SK-N-SH (cell line): ENCODE data around the gene NEK10.

Source experiments
- ELF1 ChIP-seq: IDR thresholded peaks from 2 replicates; pipeline ENCODE4 v1.4.0; 2012
- EP300 ChIP-seq, 2 experiments: IDR thresholded peaks; 2 replicates each; pipeline versions ENCODE4 v1.4.0 to v1.6.1; 2012; ENCODE audit warnings: borderline replicate concordance in 1 of 2, low read depth in 1 of 2, low read length in 1 of 2
- GABPA ChIP-seq: IDR thresholded peaks from 2 replicates; pipeline ENCODE4 v1.4.0; 2012; ENCODE audit warnings: low read depth, mild to moderate bottlenecking
- JUND ChIP-seq: IDR thresholded peaks from 2 replicates; pipeline ENCODE4 v1.4.0; 2012
- TF ChIP-seq, protein P1 (sequence below): IDR thresholded peaks from 2 replicates; pipeline ENCODE4 v1.6.1; 2012; ENCODE audit warnings: mild to moderate bottlenecking, low read depth, low read length, moderate library complexity
- TF ChIP-seq, protein P2 (sequence below): fragments of 200-600 bp; sonication (generic); IDR thresholded peaks from 2 replicates; pipeline ENCODE4 v1.6.1; 2017; ENCODE audit warnings: antibody characterized with exemption, mild to moderate bottlenecking, moderate library complexity
- TF ChIP-seq, protein P3 (sequence below): fragments of 150-350 bp; IDR thresholded peaks from 2 replicates; pipeline ENCODE4 v1.6.1; 2017; ENCODE audit warnings: antibody characterized with exemption, low read length, low read depth, borderline replicate concordance
- TF ChIP-seq, protein P4 (sequence below): fragments of 150-350 bp; IDR thresholded peaks from 2 replicates; pipeline ENCODE4 v1.6.1; 2016; ENCODE audit warnings: mild to moderate bottlenecking, low read depth, low read length

DNA sequence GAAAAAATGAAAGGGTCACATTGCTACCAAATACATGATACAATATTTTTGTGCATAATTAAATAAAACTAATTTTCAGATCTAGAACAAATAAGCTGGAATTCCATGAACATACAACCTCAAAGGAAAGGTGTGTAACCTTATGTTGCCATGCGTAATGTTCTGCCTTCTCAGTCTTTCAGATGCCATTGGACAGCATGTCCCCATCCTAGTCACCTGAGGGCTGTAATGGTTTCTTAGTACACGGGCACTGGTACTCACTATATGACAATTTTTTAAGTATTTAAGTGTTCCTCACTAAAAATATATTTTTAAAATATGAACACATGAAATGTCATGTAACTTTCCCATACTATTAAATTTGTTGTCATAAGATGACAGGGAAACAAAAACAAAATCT, 24.1 kb downstream of the NEK10 start:
- TF ChIP-seq, protein P1, sequence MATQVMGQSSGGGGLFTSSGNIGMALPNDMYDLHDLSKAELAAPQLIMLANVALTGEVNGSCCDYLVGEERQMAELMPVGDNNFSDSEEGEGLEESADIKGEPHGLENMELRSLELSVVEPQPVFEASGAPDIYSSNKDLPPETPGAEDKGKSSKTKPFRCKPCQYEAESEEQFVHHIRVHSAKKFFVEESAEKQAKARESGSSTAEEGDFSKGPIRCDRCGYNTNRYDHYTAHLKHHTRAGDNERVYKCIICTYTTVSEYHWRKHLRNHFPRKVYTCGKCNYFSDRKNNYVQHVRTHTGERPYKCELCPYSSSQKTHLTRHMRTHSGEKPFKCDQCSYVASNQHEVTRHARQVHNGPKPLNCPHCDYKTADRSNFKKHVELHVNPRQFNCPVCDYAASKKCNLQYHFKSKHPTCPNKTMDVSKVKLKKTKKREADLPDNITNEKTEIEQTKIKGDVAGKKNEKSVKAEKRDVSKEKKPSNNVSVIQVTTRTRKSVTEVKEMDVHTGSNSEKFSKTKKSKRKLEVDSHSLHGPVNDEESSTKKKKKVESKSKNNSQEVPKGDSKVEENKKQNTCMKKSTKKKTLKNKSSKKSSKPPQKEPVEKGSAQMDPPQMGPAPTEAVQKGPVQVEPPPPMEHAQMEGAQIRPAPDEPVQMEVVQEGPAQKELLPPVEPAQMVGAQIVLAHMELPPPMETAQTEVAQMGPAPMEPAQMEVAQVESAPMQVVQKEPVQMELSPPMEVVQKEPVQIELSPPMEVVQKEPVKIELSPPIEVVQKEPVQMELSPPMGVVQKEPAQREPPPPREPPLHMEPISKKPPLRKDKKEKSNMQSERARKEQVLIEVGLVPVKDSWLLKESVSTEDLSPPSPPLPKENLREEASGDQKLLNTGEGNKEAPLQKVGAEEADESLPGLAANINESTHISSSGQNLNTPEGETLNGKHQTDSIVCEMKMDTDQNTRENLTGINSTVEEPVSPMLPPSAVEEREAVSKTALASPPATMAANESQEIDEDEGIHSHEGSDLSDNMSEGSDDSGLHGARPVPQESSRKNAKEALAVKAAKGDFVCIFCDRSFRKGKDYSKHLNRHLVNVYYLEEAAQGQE: no peak
- TF ChIP-seq, protein P2, sequence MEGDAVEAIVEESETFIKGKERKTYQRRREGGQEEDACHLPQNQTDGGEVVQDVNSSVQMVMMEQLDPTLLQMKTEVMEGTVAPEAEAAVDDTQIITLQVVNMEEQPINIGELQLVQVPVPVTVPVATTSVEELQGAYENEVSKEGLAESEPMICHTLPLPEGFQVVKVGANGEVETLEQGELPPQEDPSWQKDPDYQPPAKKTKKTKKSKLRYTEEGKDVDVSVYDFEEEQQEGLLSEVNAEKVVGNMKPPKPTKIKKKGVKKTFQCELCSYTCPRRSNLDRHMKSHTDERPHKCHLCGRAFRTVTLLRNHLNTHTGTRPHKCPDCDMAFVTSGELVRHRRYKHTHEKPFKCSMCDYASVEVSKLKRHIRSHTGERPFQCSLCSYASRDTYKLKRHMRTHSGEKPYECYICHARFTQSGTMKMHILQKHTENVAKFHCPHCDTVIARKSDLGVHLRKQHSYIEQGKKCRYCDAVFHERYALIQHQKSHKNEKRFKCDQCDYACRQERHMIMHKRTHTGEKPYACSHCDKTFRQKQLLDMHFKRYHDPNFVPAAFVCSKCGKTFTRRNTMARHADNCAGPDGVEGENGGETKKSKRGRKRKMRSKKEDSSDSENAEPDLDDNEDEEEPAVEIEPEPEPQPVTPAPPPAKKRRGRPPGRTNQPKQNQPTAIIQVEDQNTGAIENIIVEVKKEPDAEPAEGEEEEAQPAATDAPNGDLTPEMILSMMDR: no peak
- TF ChIP-seq, protein P3, sequence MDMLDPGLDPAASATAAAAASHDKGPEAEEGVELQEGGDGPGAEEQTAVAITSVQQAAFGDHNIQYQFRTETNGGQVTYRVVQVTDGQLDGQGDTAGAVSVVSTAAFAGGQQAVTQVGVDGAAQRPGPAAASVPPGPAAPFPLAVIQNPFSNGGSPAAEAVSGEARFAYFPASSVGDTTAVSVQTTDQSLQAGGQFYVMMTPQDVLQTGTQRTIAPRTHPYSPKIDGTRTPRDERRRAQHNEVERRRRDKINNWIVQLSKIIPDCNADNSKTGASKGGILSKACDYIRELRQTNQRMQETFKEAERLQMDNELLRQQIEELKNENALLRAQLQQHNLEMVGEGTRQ: no peak
- TF ChIP-seq GABPA (no peak), JUND (no peak), EP300 (IDR thresholded peaks at IDR 0.05; ENCODE audit: borderline replicate concordance in 1 of 2, low read depth in 1 of 2, low read length in 1 of 2) (no peak), ELF1 (no peak)
- TF ChIP-seq, protein P4, sequence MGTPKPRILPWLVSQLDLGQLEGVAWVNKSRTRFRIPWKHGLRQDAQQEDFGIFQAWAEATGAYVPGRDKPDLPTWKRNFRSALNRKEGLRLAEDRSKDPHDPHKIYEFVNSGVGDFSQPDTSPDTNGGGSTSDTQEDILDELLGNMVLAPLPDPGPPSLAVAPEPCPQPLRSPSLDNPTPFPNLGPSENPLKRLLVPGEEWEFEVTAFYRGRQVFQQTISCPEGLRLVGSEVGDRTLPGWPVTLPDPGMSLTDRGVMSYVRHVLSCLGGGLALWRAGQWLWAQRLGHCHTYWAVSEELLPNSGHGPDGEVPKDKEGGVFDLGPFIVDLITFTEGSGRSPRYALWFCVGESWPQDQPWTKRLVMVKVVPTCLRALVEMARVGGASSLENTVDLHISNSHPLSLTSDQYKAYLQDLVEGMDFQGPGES: no peak
